Stimulated activated CD8-positive, alpha-beta memory T cell treated with anti-CD3 and anti-CD28 coated beads, Interleukin-4, amount 100 ng/mL, for 24 hours (primary cell): ENCODE data around the gene WDFY3.
"Not testable (repeated sequence)": the region's sequence is repeated elsewhere in the genome, so short reads cannot be mapped to it uniquely, and the experiment has no call there.

Experiments used
- DNase-seq: peaks from one replicate; pipeline ENCODE4 v3.0.0-alpha.2; 2020; ENCODE audit warnings: low read depth

Gene WDFY3

GRCh38 chr4:84719115-84719514, 247.4 kb downstream of the WDFY3 start:
- DNase-seq = no peak

GRCh38 chr4:84718699-84719098, 247.8 kb downstream of the WDFY3 start:
- no peak for DNase-seq

GRCh38 chr4:84710548-84710947, 255.9 kb downstream of the WDFY3 start:
- no peak for DNase-seq

GRCh38 chr4:84708406-84709135, 257.9 kb downstream of the WDFY3 start:
- no peak for DNase-seq

GRCh38 chr4:84706286-84706685, 260.2 kb downstream of the WDFY3 start:
- no peak for DNase-seq

- DNase-seq = no peak
These were observed 267.4 kb downstream of the WDFY3 start for GRCh38 chr4:84699001-84699671.

- DNase-seq = no peak
These were observed 268.8 kb downstream of the WDFY3 start for GRCh38 chr4:84697615-84698201.

- no peak for DNase-seq
These were observed 269.3 kb downstream of the WDFY3 start for GRCh38 chr4:84697159-84697558.

- DNase-seq = no peak
These were observed 274.7 kb downstream of the WDFY3 start for GRCh38 chr4:84691800-84692199.

GRCh38 chr4:84691170-84691691, 275.3 kb downstream of the WDFY3 start:
- no peak for DNase-seq

GRCh38 chr4:84690481-84690880, 276.0 kb downstream of the WDFY3 start:
- DNase-seq = no peak

- no peak for DNase-seq
These were observed 277.3 kb downstream of the WDFY3 start for GRCh38 chr4:84689197-84689596.

GRCh38 chr4:84688605-84689004, 277.9 kb downstream of the WDFY3 start:
- no peak for DNase-seq

GRCh38 chr4:84685105-84685504, 281.4 kb downstream of the WDFY3 start:
- no peak for DNase-seq

GRCh38 chr4:84684361-84684760, 282.1 kb downstream of the WDFY3 start:
- DNase-seq = no peak

GRCh38 chr4:84683064-84683850, 283.2 kb downstream of the WDFY3 start:
- no peak for DNase-seq

- DNase-seq = not testable (repeated sequence)
These were observed 283.8 kb downstream of the WDFY3 start for GRCh38 chr4:84682661-84683060.

- DNase-seq = no peak
These were observed 284.8 kb downstream of the WDFY3 start for GRCh38 chr4:84681486-84682274.

- no peak for DNase-seq
These were observed 285.5 kb downstream of the WDFY3 start for GRCh38 chr4:84680956-84681355.

- no peak for DNase-seq
These were observed 287.3 kb downstream of the WDFY3 start for GRCh38 chr4:84678976-84679744.

GRCh38 chr4:84677995-84678394, 288.5 kb downstream of the WDFY3 start:
- no peak for DNase-seq
